ENCODE results near the gene ZBTB22.
A peak's percentile ranks its signal among the peaks of the same experiment; 100 is the strongest.
"Not testable (repeated sequence)": the region's sequence is repeated elsewhere in the genome, so short reads cannot be mapped to it uniquely, and the experiment has no call there.

ZBTB22 gene

GRCh38 chr6:33277663-33278391, 39.7 kb downstream of the ZBTB22 start:
- peak in 1 of 2 donors; percentile 34 for DNase-seq

- DNase-seq = peak; percentile 76 to 77
Observed at GRCh38 chr6:33276864-33277662, 40.5 kb downstream of the ZBTB22 start, which contains the start of gene B3GALT4. Gene B3GALT4 (plus strand): TSS chr6:33277123. CDS start chr6:33277420, 297 bp downstream.

- no peak for DNase-seq
Observed at GRCh38 chr6:33276581-33276863, 41.0 kb downstream of the ZBTB22 start.

GRCh38 chr6:33275795-33276580, 41.6 kb downstream of the ZBTB22 start:
- DNase-seq = not testable (repeated sequence)

GRCh38 chr6:33273924-33274902, 43.3 kb downstream of the ZBTB22 start:
- DNase-seq = no peak

- DNase-seq = no peak
Observed at GRCh38 chr6:33273129-33273923, 44.2 kb downstream of the ZBTB22 start.

GRCh38 chr6:33272275-33273128, 45.0 kb downstream of the ZBTB22 start:
- DNase-seq = no peak

GRCh38 chr6:33271468-33272274, 45.9 kb downstream of the ZBTB22 start, which contains the start of the genes RPS18 and VPS52:
Gene RPS18 (plus strand): TSS chr6:33272075. CDS start chr6:33272120, 45 bp downstream.
Gene VPS52 (minus strand): TSS chr6:33271876. CDS start chr6:33271675, 201 bp downstream.
- DNase-seq = peak; percentile 97 to 98

- DNase-seq = no peak
Observed at GRCh38 chr6:33271117-33271467, 46.5 kb downstream of the ZBTB22 start.

All from CD4-positive, alpha-beta T cell treated with Interleukin-4 for 1 hour (primary cell).